ENCODE measurements around the gene SLC5A10.
"Not testable (repeated sequence)": the region's sequence is repeated elsewhere in the genome, so short reads cannot be mapped to it uniquely, and the experiment has no call there.

Gene SLC5A10

GRCh38 chr17:19041871-19042270 is 89.9 kb downstream of the SLC5A10 start:
- not testable (repeated sequence) for DNase-seq (ENCODE audit: low spot score)

- not testable (repeated sequence) for DNase-seq (ENCODE audit: low spot score)
Observed at GRCh38 chr17:19042369-19042768, 90.4 kb downstream of the SLC5A10 start.

GRCh38 chr17:19043032-19043431 is 91.1 kb downstream of the SLC5A10 start:
- not testable (repeated sequence) for DNase-seq (ENCODE audit: low spot score)

- DNase-seq (ENCODE audit: low spot score) = not testable (repeated sequence)
Observed at GRCh38 chr17:19044643-19045042, 92.7 kb downstream of the SLC5A10 start.

- not testable (repeated sequence) for DNase-seq (ENCODE audit: low spot score)
Observed at GRCh38 chr17:19046782-19047375, 94.9 kb downstream of the SLC5A10 start, which contains the start of gene GRAP. GRAP (minus strand) TSS chr17:19046957; CDS start chr17:19046926, 31 bp downstream.

GRCh38 chr17:19047510-19047909 is 95.5 kb downstream of the SLC5A10 start:
- DNase-seq (ENCODE audit: low spot score) = not testable (repeated sequence)

GRCh38 chr17:19048826-19049225 is 96.9 kb downstream of the SLC5A10 start:
- not testable (repeated sequence) for DNase-seq (ENCODE audit: low spot score)

GRCh38 chr17:19055447-19055846 is 103.5 kb downstream of the SLC5A10 start:
- not testable (repeated sequence) for DNase-seq (ENCODE audit: low spot score)

GRCh38 chr17:19062009-19062717 is 110.2 kb downstream of the SLC5A10 start:
- not testable (repeated sequence) for DNase-seq (ENCODE audit: low spot score)

GRCh38 chr17:19062718-19063325 is 110.9 kb downstream of the SLC5A10 start:
- not testable (repeated sequence) for DNase-seq (ENCODE audit: low spot score)

- DNase-seq (ENCODE audit: low spot score) = not testable (repeated sequence)
Observed at GRCh38 chr17:19063326-19063956, 111.5 kb downstream of the SLC5A10 start.

GRCh38 chr17:19064378-19064777 is 112.4 kb downstream of the SLC5A10 start:
- DNase-seq (ENCODE audit: low spot score) = not testable (repeated sequence)

GRCh38 chr17:19070318-19071168 is 118.6 kb downstream of the SLC5A10 start:
- not testable (repeated sequence) for DNase-seq (ENCODE audit: low spot score)
